Purkinje cell (primary cell): ENCODE results near the gene ABHD8. TPM values are rescaled to one million over a fixed set of nuclear protein-coding genes. Genes with fewer than 3 reads are reported as not detected.

Experiments
- polyA plus RNA-seq: library from polyadenylated mRNA; unstranded; fragments of >200 nt; fragmentation: Nextera tagmentation; gene quantifications from 2 replicates; pipeline ENCODE4 v1.2.1, GENCODE V29; 2014

The ABHD8 gene
- polyA plus RNA-seq = 0.71 and 2.5 TPM in 2 replicates

GRCh38 chr19:17303167-17303939, at the start of gene ABHD8:
Gene ABHD8, minus strand, starts transcription at chr19:17303425. Its CDS starts 1,809 bp downstream, at chr19:17301616.

DNA sequence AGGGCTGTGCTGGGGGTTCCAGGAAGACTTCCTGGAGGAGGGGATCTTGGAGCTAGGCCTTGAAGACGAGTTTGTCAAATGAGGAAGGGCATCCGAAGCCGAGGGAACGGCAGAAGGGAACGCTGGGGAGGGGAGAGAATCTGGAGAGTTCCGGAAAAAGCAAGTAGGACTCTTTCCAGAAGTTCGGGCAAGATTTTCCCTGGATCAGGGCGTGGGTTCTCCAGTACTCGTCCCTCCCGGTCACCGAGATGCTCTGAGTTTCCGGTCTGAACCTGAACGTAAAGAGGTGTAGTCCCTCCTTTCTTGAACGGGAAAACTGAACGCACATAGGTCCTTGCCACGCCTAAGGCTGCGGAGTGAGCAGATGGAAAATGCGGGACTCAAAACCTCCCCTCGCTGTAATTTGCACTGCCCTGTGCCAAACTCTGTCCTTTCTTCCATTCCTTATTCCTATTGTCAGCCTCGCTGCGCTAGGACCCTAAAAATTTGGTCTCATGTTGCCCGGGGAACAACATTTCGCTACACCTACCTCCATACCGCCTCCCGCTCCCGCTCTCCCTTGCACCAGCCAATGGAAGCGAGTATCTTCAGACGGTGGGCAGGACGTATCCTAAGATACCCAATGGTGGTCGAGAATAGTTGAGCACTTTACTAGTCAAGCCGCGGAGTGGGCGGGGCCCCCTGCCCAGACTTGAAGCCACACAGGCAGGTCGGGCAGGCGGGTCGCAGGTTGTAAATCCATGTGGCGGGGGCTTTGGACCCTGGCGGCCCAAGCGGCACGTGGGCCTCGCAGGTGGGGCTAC, 33.8 kb upstream of the ABHD8 start, which contains the start of gene GTPBP3:
Gene GTPBP3 (plus strand): TSS at position 682 of the 803 bp plus-strand sequence. CDS start 59 bp downstream, at position 741.

DNA sequence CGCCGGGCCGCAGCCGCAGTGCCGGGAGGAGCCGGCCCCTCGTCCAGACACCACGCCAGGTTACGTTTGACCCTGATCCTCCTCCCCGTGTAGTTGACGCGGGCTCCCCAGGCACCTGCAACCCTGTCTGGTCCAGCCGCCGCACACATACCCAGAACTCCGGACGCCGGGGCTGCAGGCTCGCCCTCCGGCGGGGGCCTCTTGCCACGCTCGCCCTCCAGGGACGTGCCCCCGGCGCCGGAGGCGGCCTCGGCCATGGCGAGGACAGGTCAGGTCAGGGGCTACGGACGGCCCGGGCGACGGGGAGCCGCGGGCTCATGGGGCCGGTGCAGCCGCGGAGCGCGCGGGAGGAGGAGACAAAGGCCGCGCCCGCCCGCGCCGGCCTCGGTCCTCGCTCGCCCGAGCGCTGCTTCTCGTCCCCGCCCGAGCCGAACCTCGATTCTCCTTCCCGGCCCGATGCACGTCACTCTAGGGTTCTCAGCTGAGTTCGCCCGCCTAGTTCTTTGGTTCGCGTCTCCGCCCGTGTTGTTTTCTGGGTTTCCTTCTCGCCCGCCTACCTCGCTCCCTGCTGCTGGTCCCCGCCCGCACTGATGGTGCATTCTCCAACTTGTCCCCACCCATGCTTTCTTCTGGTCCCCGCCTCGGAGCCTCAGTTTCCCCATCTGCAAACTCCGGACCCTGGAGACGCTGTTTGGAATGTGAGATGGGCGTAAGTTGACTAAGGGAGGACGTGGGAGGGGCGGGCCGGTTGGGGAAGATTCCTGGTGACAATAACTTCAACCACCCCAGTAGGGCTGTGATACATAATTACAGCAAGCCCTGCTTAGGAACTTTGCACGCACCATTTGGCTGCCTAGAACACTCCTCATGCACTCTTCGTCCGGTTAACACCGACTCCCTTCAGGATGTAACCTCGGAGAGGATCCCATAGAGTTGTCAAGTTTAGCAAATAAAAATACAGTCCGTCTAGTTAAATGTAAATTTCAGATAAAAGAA, 31.5 kb upstream of the ABHD8 start, which contains the start of gene ANO8:
Gene ANO8 (minus strand): TSS at position 442 of the 996 bp plus-strand sequence. CDS start 185 bp downstream, at position 257.

DNA sequence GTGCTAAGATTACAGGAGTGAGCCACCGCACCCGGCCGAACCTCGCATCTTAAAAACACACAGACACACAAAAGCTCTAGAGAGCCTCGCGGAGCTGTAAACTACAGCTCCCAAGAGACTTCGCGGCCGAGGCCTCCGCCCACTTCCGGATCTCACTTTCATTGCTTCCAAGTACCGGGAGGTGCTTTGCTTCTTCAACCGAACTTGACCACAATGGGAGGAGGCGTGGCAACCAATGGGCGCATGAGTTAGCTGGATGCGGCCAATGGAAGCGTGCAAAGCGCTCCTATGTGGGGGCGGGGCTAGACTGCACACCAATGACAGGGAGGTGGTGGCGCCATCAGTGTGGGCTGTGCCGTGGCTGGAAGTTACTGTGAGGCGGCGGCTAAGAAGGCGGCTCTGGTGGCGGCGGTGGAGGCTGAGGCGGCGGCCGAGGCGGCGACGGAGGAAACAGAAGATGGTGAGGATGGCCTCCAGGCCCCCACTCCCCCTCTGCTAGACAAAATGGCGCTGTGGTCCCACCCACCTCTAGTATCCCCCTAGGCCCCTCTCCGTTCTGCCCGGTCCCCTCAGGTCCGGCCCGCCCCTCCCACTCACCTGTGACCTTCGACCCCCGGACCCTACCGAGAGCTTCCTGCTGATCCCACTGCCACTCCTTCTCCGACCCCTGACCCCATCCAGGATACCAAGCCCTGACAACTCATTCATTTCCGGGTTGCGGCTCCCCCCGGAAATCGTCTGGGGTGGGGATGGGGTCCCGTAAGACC, 6.2 kb upstream of the ABHD8 start, which contains the start of gene DDA1:
Gene DDA1 (plus strand): TSS at position 366 of the 767 bp plus-strand sequence. CDS start 92 bp downstream, at position 458.

GRCh38 chr19:17305517-17306284, 2.5 kb upstream of the ABHD8 start, which contains the start of gene MRPL34:
Gene MRPL34, plus strand, starts transcription at chr19:17305872. Its CDS starts 21 bp downstream, at chr19:17305893.

DNA sequence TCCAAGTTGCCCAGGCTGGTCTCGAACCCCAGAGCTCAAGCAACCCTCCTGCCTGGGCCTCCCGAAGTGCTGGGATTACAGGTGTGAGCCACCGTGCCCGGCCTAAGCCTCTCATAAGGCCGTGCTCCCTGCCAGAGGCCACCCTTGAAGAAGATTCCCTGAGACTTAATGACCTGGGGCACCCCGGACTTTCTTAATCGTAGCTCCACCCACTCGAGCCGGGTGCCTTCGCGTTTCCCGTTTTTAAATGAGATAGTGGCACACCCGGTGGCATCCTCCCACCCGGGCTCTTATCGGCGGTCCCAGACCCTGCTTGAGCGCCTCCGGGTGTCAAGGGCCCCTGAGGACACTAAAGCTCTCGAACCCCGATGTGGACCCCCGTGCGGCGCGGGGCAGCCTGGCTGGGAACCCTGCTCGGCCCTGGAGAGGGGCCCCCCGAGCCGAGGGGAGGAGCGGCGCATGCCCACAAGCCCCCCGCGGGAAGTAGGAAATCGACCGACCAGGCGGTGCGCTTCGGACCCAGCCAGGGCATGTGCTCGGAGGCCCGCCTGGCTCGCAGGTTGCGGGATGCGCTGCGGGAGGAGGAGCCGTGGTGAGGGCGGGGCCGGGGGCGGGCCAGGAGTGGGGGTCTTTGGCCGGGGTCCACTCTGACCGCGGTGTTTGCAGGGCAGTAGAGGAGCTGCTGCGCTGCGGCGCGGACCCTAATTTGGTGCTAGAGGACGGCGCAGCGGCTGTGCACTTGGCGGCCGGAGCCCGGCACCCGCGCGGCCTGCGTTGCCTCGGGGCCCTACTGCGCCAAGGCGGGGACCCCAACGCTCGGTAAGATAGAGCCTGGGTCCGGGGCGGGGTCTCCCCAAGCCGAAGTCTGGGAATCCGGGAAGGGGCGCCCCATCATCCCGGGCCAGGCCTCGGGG, 21.6 kb downstream of the ABHD8 start, which contains the start of gene ANKLE1:
Gene ANKLE1 (plus strand): TSS at position 511 of the 914 bp plus-strand sequence. CDS start 20 bp downstream, at position 531.

DNA sequence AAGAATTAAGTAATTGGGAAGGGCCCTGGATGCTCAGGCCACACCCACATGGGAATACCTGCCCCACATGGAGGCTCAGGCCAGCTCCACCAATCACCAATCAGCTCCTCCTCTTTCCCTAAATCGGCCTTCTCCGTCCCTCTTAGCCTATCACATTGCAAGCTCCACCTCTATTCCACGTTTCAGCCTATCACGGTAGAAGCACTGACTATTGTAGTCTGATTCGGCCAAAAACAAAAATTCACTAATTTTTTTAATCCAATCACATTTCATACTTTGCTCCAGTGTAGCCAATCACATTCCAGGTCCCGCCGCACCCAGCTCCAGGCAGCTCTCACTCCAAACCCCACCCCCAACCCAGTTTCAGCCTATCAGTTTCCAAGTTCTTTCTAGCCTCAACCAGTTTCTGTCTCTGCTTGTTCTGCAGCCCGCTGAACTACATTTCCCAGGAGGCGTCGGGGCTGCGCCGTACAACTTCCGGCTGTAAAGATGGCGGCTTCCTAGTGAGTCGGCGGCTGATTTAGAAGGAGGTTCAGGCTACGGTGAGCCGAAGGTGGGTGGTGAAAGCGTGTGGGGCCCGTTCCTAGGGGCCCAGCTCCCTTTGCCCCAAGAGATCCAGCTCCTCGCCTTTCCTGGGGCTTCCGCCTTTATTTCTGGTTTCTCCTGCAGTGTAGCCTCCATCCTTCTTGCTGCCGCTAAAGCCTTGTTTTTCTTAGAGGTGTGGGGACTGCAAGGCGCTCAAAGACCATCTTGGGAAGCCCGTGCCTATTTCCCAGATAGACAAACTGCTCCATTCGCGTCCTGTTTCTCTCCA, 36.0 kb downstream of the ABHD8 start, which contains the start of gene BABAM1:
Gene BABAM1 (plus strand): TSS at position 469 of the 814 bp plus-strand sequence. CDS start 1,364 bp downstream, outside the sequence.

DNA sequence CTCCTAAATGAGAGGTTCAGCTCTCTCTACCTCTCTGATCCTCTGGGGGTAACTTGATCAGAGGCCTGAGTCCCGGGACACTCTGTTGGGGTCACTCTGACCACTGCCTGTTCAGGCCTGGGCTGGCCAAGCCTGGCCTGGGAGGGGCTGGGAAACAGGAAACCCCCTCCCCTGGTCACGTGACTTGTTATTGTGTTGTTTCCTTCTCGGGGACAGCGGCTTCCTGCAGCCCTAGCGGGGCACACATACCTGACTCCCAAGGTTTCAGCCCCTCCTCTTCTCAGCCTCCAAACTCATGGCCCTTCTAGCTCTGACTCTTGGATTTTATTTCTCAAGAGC, 38.6 kb downstream of the ABHD8 start, which contains the start of gene USHBP1:
Gene USHBP1 (minus strand): TSS at position 105 of the 339 bp plus-strand sequence. CDS start 446 bp downstream, outside the sequence.

DNA sequence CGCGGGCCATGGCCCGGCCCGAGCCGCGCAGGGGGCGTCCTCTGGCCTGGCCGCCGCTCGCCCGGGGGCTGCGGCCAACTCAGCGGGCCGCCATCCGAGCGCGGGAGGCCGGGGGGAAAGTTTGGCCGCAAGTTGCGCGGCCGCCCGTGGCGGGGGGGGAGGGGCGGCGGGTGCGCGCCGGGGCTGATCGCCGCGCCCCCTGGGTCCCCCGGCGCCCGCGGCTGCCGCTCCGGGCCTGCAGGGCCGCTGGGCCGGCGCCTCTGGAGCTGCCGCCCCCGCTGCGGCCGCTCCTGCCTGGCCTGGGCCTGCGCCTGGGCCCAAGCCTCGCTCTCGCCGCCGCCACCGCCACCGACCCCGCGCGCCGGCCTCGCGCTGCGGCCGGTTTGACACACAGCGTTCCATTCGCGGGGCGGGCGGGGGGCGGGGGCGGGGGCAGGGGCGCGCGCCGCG, 57.7 kb downstream of the ABHD8 start, which contains the start of gene NR2F6:
Gene NR2F6 (minus strand): TSS at position 385 of the 450 bp plus-strand sequence. CDS start 699 bp downstream, outside the sequence.

Other genes starting within 250 kb of the ABHD8 start
- gene HAUS8, start 228.0 kb downstream of the ABHD8 start, polyA plus RNA-seq = 0.48 and 5.1 TPM in 2 replicates
- 0.85 and 4.5 TPM in 2 replicates for gene MYO9B, start 227.6 kb downstream of the ABHD8 start, polyA plus RNA-seq
- gene USE1, start 88.1 kb downstream of the ABHD8 start, polyA plus RNA-seq = 43.9 and 51.1 TPM in 2 replicates
- 17.9 and 18.2 TPM in 2 replicates for gene OCEL1, start 77.2 kb downstream of the ABHD8 start, polyA plus RNA-seq
- gene NR2F6, start 57.5 kb downstream of the ABHD8 start, polyA plus RNA-seq = 2.4 and 6.3 TPM in 2 replicates
- not detected in 2 replicates for gene USHBP1, start 38.7 kb downstream of the ABHD8 start, polyA plus RNA-seq
- gene BABAM1, start 36.0 kb downstream of the ABHD8 start, polyA plus RNA-seq = 45.2 and 64.5 TPM in 2 replicates
- 0.28 TPM in 1 of 2 replicates, not detected in the other for gene ANKLE1, start 21.5 kb downstream of the ABHD8 start, polyA plus RNA-seq
- 58.3 and 88.7 TPM in 2 replicates for gene MRPL34, start 2.4 kb upstream of the ABHD8 start, polyA plus RNA-seq
- 5.3 and 14.2 TPM in 2 replicates for gene DDA1, start 6.1 kb upstream of the ABHD8 start, polyA plus RNA-seq
- gene ANO8, start 31.4 kb upstream of the ABHD8 start, polyA plus RNA-seq = 1.2 and 2.9 TPM in 2 replicates
- gene GTPBP3, start 34.1 kb upstream of the ABHD8 start, polyA plus RNA-seq = 0.87 and 6.8 TPM in 2 replicates
- gene PLVAP, start 73.9 kb upstream of the ABHD8 start, polyA plus RNA-seq = not detected in 2 replicates
- gene CCDC194, start 90.8 kb upstream of the ABHD8 start, polyA plus RNA-seq = not detected in 2 replicates
- gene BST2, start 102.2 kb upstream of the ABHD8 start, polyA plus RNA-seq = not detected in 2 replicates
- gene MVB12A, start 116.6 kb upstream of the ABHD8 start, polyA plus RNA-seq = 1.2 and 4.1 TPM in 2 replicates
- gene TMEM221, start 145.2 kb upstream of the ABHD8 start, polyA plus RNA-seq = not detected in 2 replicates
- not detected in 2 replicates for gene NXNL1, start 157.5 kb upstream of the ABHD8 start, polyA plus RNA-seq
- 1.5 and 2.3 TPM in 2 replicates for gene SLC27A1, start 167.1 kb upstream of the ABHD8 start, polyA plus RNA-seq
- gene PGLS, start 208.2 kb upstream of the ABHD8 start, polyA plus RNA-seq = 3.9 and 4.0 TPM in 2 replicates